ENCODE results near the gene CXCL16. TPM values are rescaled to one million over a fixed set of nuclear protein-coding genes. Genes with fewer than 3 reads are reported as not detected.

CXCL16 gene
- total and polyA plus RNA-seq, 2 donors (not counting 1 experiment from before 2014, with no cell fraction given) = 0.83 to 2.0 TPM

GRCh38 chr17:4748686-4749085 lies 9.0 kb upstream of the CXCL16 start:
- Histone ChIP-seq H4K20me1 (ENCODE audit: control insufficient read depth, extremely low read depth, insufficient read depth, low read length) (no peaks in the 10 kb centered on the region), H3K4me2 (ENCODE audit: extremely low read depth, insufficient read depth, low read length) (no peak overlapping the region), H3K4me1 (ENCODE audit: control insufficient read depth, extremely low read depth, insufficient read depth, low read length) (no peaks in the 10 kb centered on the region), H3K9me3 (ENCODE audit: control insufficient read depth, insufficient read depth, low read depth, low read length) (no peaks in the 10 kb centered on the region), H3K79me2 (ENCODE audit: control insufficient read depth, insufficient read depth, low read length) (no peaks in the 10 kb centered on the region), H3K27ac (ENCODE audit: insufficient read depth, low read length) (no peak overlapping the region), H3K4me3 (replicated peaks in 1 of 4; ENCODE audit: control extremely low read depth in 1 of 4, insufficient read depth in 1 of 4, low read depth in 3 of 4, low read length in 4 of 4) (no peak overlapping the region), H3K27me3 (ENCODE audit: control insufficient read depth, insufficient read depth, low read length) (peaks cover 16% of the 10 kb centered on the region), H3K9ac (ENCODE audit: insufficient read depth, low read length) (no peak overlapping the region), H3K36me3 (ENCODE audit: control insufficient read depth, insufficient read depth, low read length) (no peaks in the 10 kb centered on the region), H2AFZ (ENCODE audit: low read length) (no peak overlapping the region)
- TF ChIP-seq CTCF (conservative IDR thresholded peaks at IDR 0.05 in 1 of 2, IDR thresholded peaks at IDR 0.05 in 1 of 2; ENCODE audit: low read depth in 1 of 2, low read length in 2 of 2) = no peak
- DNase-seq (ENCODE audit: low read depth in 2 of 2) = no peak

- no peaks in the 10 kb centered on the region for H4K20me1 ChIP-seq (ENCODE audit: control insufficient read depth, extremely low read depth, insufficient read depth, low read length)
- DNase-seq (ENCODE audit: low read depth in 2 of 2) = no peak
- H3K27ac ChIP-seq (ENCODE audit: insufficient read depth, low read length) = no peak overlapping the region
- H3K4me1 ChIP-seq (ENCODE audit: control insufficient read depth, extremely low read depth, insufficient read depth, low read length) = no peaks in the 10 kb centered on the region
- H3K4me3 ChIP-seq (replicated peaks in 1 of 4; ENCODE audit: control extremely low read depth in 1 of 4, insufficient read depth in 1 of 4, low read depth in 3 of 4, low read length in 4 of 4) = no peak overlapping the region
- peaks cover 16% of the 10 kb centered on the region for H3K27me3 ChIP-seq (ENCODE audit: control insufficient read depth, insufficient read depth, low read length)
- no peak overlapping the region for H3K9ac ChIP-seq (ENCODE audit: insufficient read depth, low read length)
- H2AFZ ChIP-seq (ENCODE audit: low read length) = no peak overlapping the region
- H3K79me2 ChIP-seq (ENCODE audit: control insufficient read depth, insufficient read depth, low read length) = no peaks in the 10 kb centered on the region
- TF ChIP-seq CTCF (conservative IDR thresholded peaks at IDR 0.05 in 1 of 2, IDR thresholded peaks at IDR 0.05 in 1 of 2; ENCODE audit: low read depth in 1 of 2, low read length in 2 of 2) (no peak), EZH2 (IDR thresholded peaks at IDR 0.05; ENCODE audit: low read length, missing control alignments) (no peak)
- no peak overlapping the region for H3K4me2 ChIP-seq (ENCODE audit: extremely low read depth, insufficient read depth, low read length)
- no peaks in the 10 kb centered on the region for H3K36me3 ChIP-seq (ENCODE audit: control insufficient read depth, insufficient read depth, low read length)
- no peaks in the 10 kb centered on the region for H3K9me3 ChIP-seq (ENCODE audit: control insufficient read depth, insufficient read depth, low read depth, low read length)
Measured at GRCh38 chr17:4747847-4748246, 8.1 kb upstream of the CXCL16 start.

- Histone ChIP-seq H3K36me3 (ENCODE audit: control insufficient read depth, insufficient read depth, low read length) (no peaks in the 10 kb centered on the region), H3K9ac (ENCODE audit: insufficient read depth, low read length) (no peak overlapping the region), H4K20me1 (ENCODE audit: control insufficient read depth, extremely low read depth, insufficient read depth, low read length) (no peaks in the 10 kb centered on the region), H3K79me2 (ENCODE audit: control insufficient read depth, insufficient read depth, low read length) (no peaks in the 10 kb centered on the region), H3K4me2 (ENCODE audit: extremely low read depth, insufficient read depth, low read length) (no peak overlapping the region), H3K27ac (ENCODE audit: insufficient read depth, low read length) (no peak overlapping the region), H2AFZ (ENCODE audit: low read length) (no peak overlapping the region), H3K9me3 (ENCODE audit: control insufficient read depth, insufficient read depth, low read depth, low read length) (no peaks in the 10 kb centered on the region), H3K4me3 (replicated peaks in 1 of 4; ENCODE audit: control extremely low read depth in 1 of 4, insufficient read depth in 1 of 4, low read depth in 3 of 4, low read length in 4 of 4) (no peak overlapping the region), H3K27me3 (ENCODE audit: control insufficient read depth, insufficient read depth, low read length) (peaks cover 23% of the 10 kb centered on the region), H3K4me1 (ENCODE audit: control insufficient read depth, extremely low read depth, insufficient read depth, low read length) (no peaks in the 10 kb centered on the region)
- no peak for DNase-seq (ENCODE audit: low read depth in 2 of 2)
- no peak for TF ChIP-seq CTCF (conservative IDR thresholded peaks at IDR 0.05 in 1 of 2, IDR thresholded peaks at IDR 0.05 in 1 of 2; ENCODE audit: low read depth in 1 of 2, low read length in 2 of 2)
- no peak for TF ChIP-seq EZH2 (IDR thresholded peaks at IDR 0.05; ENCODE audit: low read length, missing control alignments)
Measured at GRCh38 chr17:4744999-4745969, 5.6 kb upstream of the CXCL16 start.

Data from fibroblast of lung (primary cell).